ENCODE results near the gene NT5C.
"Not testable (repeated sequence)": the region's sequence is repeated elsewhere in the genome, so short reads cannot be mapped to it uniquely, and the experiment has no call there.

Gene NT5C

GRCh38 chr17:75142236-75142971 lies 10.9 kb upstream of the NT5C start:
- no peaks in the 10 kb centered on the region for H3K9me3 ChIP-seq (ENCODE audit: control insufficient read depth, insufficient read depth, low read depth, low read length)
- H3K9ac ChIP-seq (ENCODE audit: low read length) = no peak overlapping the region
- no peak overlapping the region for H3K4me3 ChIP-seq (ENCODE audit: low read depth, low read length)
- peaks cover 95% of the 10 kb centered on the region for H3K36me3 ChIP-seq (ENCODE audit: control insufficient read depth, insufficient read depth, low read length)
- H3K27me3 ChIP-seq (ENCODE audit: control insufficient read depth, insufficient read depth, low read length) = no peaks in the 10 kb centered on the region
- no peak overlapping the region for H3K27ac ChIP-seq (ENCODE audit: low read depth, low read length)
- no peaks in the 10 kb centered on the region for H3K4me1 ChIP-seq (ENCODE audit: control insufficient read depth, insufficient read depth, low read length)

- H3K36me3 ChIP-seq (ENCODE audit: control insufficient read depth, insufficient read depth, low read length) = peaks cover 80% of the 10 kb centered on the region
- no peaks in the 10 kb centered on the region for H3K4me1 ChIP-seq (ENCODE audit: control insufficient read depth, insufficient read depth, low read length)
- no peak overlapping the region for H3K9ac ChIP-seq (ENCODE audit: low read length)
- no peak overlapping the region for H3K27ac ChIP-seq (ENCODE audit: low read depth, low read length)
- H3K4me3 ChIP-seq (ENCODE audit: low read depth, low read length) = no peak overlapping the region
- H3K27me3 ChIP-seq (ENCODE audit: control insufficient read depth, insufficient read depth, low read length) = no peaks in the 10 kb centered on the region
- H3K9me3 ChIP-seq (ENCODE audit: control insufficient read depth, insufficient read depth, low read depth, low read length) = no peaks in the 10 kb centered on the region
Observed at GRCh38 chr17:75138519-75138918, 7.0 kb upstream of the NT5C start.

- H3K9ac ChIP-seq (ENCODE audit: low read length); H3K27ac ChIP-seq (ENCODE audit: low read depth, low read length); H3K27me3 ChIP-seq (ENCODE audit: control insufficient read depth, insufficient read depth, low read length); H3K4me1 ChIP-seq (ENCODE audit: control insufficient read depth, insufficient read depth, low read length); H3K4me3 ChIP-seq (ENCODE audit: low read depth, low read length); H3K9me3 ChIP-seq (ENCODE audit: control insufficient read depth, insufficient read depth, low read depth, low read length): not testable (repeated sequence)
- H3K36me3 ChIP-seq (ENCODE audit: control insufficient read depth, insufficient read depth, low read length) = peaks cover 73% of the 10 kb centered on the region
Observed at GRCh38 chr17:75137762-75138161, 6.2 kb upstream of the NT5C start.

- Histone ChIP-seq H3K9me3 (ENCODE audit: control insufficient read depth, insufficient read depth, low read depth, low read length) (no peaks in the 10 kb centered on the region), H3K4me3 (ENCODE audit: low read depth, low read length) (no peak overlapping the region), H3K27ac (ENCODE audit: low read depth, low read length) (no peak overlapping the region), H3K36me3 (ENCODE audit: control insufficient read depth, insufficient read depth, low read length) (peaks cover 57% of the 10 kb centered on the region), H3K27me3 (ENCODE audit: control insufficient read depth, insufficient read depth, low read length) (no peaks in the 10 kb centered on the region), H3K9ac (ENCODE audit: low read length) (no peak overlapping the region), H3K4me1 (ENCODE audit: control insufficient read depth, insufficient read depth, low read length) (no peaks in the 10 kb centered on the region)
Observed at GRCh38 chr17:75135946-75136345, 4.4 kb upstream of the NT5C start.

- Histone ChIP-seq H3K9me3 (ENCODE audit: control insufficient read depth, insufficient read depth, low read depth, low read length) (no peaks in the 10 kb centered on the region), H3K9ac (ENCODE audit: low read length) (no peak overlapping the region), H3K27me3 (ENCODE audit: control insufficient read depth, insufficient read depth, low read length) (no peaks in the 10 kb centered on the region), H3K27ac (ENCODE audit: low read depth, low read length) (no peak overlapping the region), H3K4me1 (ENCODE audit: control insufficient read depth, insufficient read depth, low read length) (peaks cover 2% of the 10 kb centered on the region), H3K4me3 (ENCODE audit: low read depth, low read length) (no peak overlapping the region), H3K36me3 (ENCODE audit: control insufficient read depth, insufficient read depth, low read length) (peaks cover 52% of the 10 kb centered on the region)
Observed at GRCh38 chr17:75135452-75135851, 3.9 kb upstream of the NT5C start.

- not testable (repeated sequence) for H3K27me3 ChIP-seq (ENCODE audit: control insufficient read depth, insufficient read depth, low read length); H3K4me3 ChIP-seq (ENCODE audit: low read depth, low read length); H3K4me1 ChIP-seq (ENCODE audit: control insufficient read depth, insufficient read depth, low read length); H3K9ac ChIP-seq (ENCODE audit: low read length); H3K27ac ChIP-seq (ENCODE audit: low read depth, low read length); H3K9me3 ChIP-seq (ENCODE audit: control insufficient read depth, insufficient read depth, low read depth, low read length)
- H3K36me3 ChIP-seq (ENCODE audit: control insufficient read depth, insufficient read depth, low read length) = peaks cover 48% of the 10 kb centered on the region
Observed at GRCh38 chr17:75133607-75134347, 2.2 kb upstream of the NT5C start.

GRCh38 chr17:75133001-75133400 lies 1.5 kb upstream of the NT5C start:
- peaks cover 44% of the 10 kb centered on the region for H3K36me3 ChIP-seq (ENCODE audit: control insufficient read depth, insufficient read depth, low read length)

GRCh38 chr17:75132018-75133000 lies 767 bp upstream of the NT5C start:
- H3K27me3 ChIP-seq (ENCODE audit: control insufficient read depth, insufficient read depth, low read length); H3K9me3 ChIP-seq (ENCODE audit: control insufficient read depth, insufficient read depth, low read depth, low read length); H3K4me1 ChIP-seq (ENCODE audit: control insufficient read depth, insufficient read depth, low read length): not testable (repeated sequence)
- H3K27ac ChIP-seq (ENCODE audit: low read depth, low read length) = peak overlapping the region; percentile 98; the same call in 1 of the 2 replicates
- peaks cover 40% of the 10 kb centered on the region for H3K36me3 ChIP-seq (ENCODE audit: control insufficient read depth, insufficient read depth, low read length)
- peak overlapping the region; percentile 94 for H3K9ac ChIP-seq (ENCODE audit: low read length)
- H3K4me3 ChIP-seq (ENCODE audit: low read depth, low read length) = peak overlapping the region; percentile 88

More at GRCh38 chr17:75133001-75133400, 1.5 kb upstream of the NT5C start:
- no peaks in the 10 kb centered on the region for H3K27me3 ChIP-seq (ENCODE audit: control insufficient read depth, insufficient read depth, low read length)
- peaks cover 5% of the 10 kb centered on the region for H3K4me1 ChIP-seq (ENCODE audit: control insufficient read depth, insufficient read depth, low read length)
- no peak overlapping the region for H3K4me3 ChIP-seq (ENCODE audit: low read depth, low read length)
- H3K9me3 ChIP-seq (ENCODE audit: control insufficient read depth, insufficient read depth, low read depth, low read length) = no peaks in the 10 kb centered on the region
- H3K27ac ChIP-seq (ENCODE audit: low read depth, low read length) = no peak overlapping the region
- no peak overlapping the region for H3K9ac ChIP-seq (ENCODE audit: low read length)

GRCh38 chr17:75130632-75131277 lies 787 bp downstream of the NT5C start:
- H3K27me3 ChIP-seq (ENCODE audit: control insufficient read depth, insufficient read depth, low read length) = no peaks in the 10 kb centered on the region
- H3K27ac ChIP-seq (ENCODE audit: low read depth, low read length) = peak overlapping the region; percentile 98
- H3K9me3 ChIP-seq (ENCODE audit: control insufficient read depth, insufficient read depth, low read depth, low read length) = no peaks in the 10 kb centered on the region
- H3K36me3 ChIP-seq (ENCODE audit: control insufficient read depth, insufficient read depth, low read length) = peaks cover 27% of the 10 kb centered on the region
- H3K9ac ChIP-seq (ENCODE audit: low read length) = peak overlapping the region; percentile 94
- peak overlapping the region; percentile 88 for H3K4me3 ChIP-seq (ENCODE audit: low read depth, low read length)
- H3K4me1 ChIP-seq (ENCODE audit: control insufficient read depth, insufficient read depth, low read length) = peaks cover 5% of the 10 kb centered on the region

GRCh38 chr17:75130059-75130631 lies 1.4 kb downstream of the NT5C start:
- Histone ChIP-seq H3K4me3 (ENCODE audit: low read depth, low read length) (peak overlapping the region; percentile 88), H3K9ac (ENCODE audit: low read length) (peak overlapping the region; percentile 94)

More at GRCh38 chr17:75130059-75130631, 1.4 kb downstream of the NT5C start:
- Histone ChIP-seq H3K27ac (ENCODE audit: low read depth, low read length) (no peak overlapping the region), H3K9me3 (ENCODE audit: control insufficient read depth, insufficient read depth, low read depth, low read length) (no peaks in the 10 kb centered on the region), H3K36me3 (ENCODE audit: control insufficient read depth, insufficient read depth, low read length) (peaks cover 21% of the 10 kb centered on the region), H3K27me3 (ENCODE audit: control insufficient read depth, insufficient read depth, low read length) (no peaks in the 10 kb centered on the region), H3K4me1 (ENCODE audit: control insufficient read depth, insufficient read depth, low read length) (peaks cover 5% of the 10 kb centered on the region)
